ENCODE measurements around the gene APBB3. TPM values are rescaled to one million over a fixed set of nuclear protein-coding genes. Genes with fewer than 3 reads are reported as not detected.

APBB3 gene
- polyA plus RNA-seq, 1 donor from 2014 or later, result 131 TPM

DNA sequence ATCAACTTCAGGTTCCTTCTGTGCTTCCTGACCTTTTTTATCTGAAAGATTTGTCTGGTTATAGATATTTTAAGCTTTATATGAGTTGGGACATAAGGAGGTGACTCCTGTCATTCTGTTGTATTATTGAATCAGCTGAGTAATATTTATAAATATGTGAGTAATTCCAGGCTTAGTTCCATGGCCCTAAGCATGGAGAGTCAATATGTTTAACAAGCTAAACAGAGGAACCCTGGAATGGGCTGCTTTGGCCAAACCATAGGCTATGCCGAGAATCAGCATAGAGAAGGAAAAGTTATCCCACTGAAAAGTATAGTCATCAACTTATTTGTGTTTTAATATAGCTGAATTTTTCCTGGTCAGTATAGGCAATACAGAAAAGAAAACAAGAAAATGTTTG, 24.2 kb downstream of the APBB3 start:
- Histone ChIP-seq H3K4me2 (ENCODE audit: low read length) (no peak overlapping the region), H4K20me1 (ENCODE audit: insufficient read depth) (no peaks in the 10 kb centered on the region), H3K9ac (ENCODE audit: low read length) (no peak overlapping the region), H3K9me2 (ENCODE audit: insufficient read depth, low read length) (no peaks in the 10 kb centered on the region), H2AFZ (ENCODE audit: low read depth, low read length) (no peak overlapping the region), H3F3A (ENCODE audit: insufficient read depth, low read length, poor library complexity, severe bottlenecking) (no peaks in the 10 kb centered on the region), H3K27ac (ENCODE audit: low read length) (no peak overlapping the region), H3K4me3 (ENCODE audit: low read length) (no peak overlapping the region), H3K9me3 (ENCODE audit: low read length) (no peaks in the 10 kb centered on the region), H3K36me3 (ENCODE audit: insufficient read depth, low read length) (peaks cover 12% of the 10 kb centered on the region), H3K79me2 (replicated peaks; ENCODE audit: insufficient read depth, low read length) (no peaks in the 10 kb centered on the region), H3K27me3 (ENCODE audit: insufficient read depth, low read depth, low read length) (no peaks in the 10 kb centered on the region)
- no peak for TF ChIP-seq CTCF (IDR thresholded peaks at IDR 0.05; ENCODE audit: poor library complexity, severe bottlenecking)
- TF ChIP-seq POLR2AphosphoS5 (IDR thresholded peaks at IDR 0.05), result no peak
- no peak for TF ChIP-seq RAD21 (conservative IDR thresholded peaks at IDR 0.05)
- TF ChIP-seq EP300 (conservative IDR thresholded peaks at IDR 0.05; ENCODE audit: poor library complexity, severe bottlenecking), result no peak
- TF ChIP-seq, protein P1, sequence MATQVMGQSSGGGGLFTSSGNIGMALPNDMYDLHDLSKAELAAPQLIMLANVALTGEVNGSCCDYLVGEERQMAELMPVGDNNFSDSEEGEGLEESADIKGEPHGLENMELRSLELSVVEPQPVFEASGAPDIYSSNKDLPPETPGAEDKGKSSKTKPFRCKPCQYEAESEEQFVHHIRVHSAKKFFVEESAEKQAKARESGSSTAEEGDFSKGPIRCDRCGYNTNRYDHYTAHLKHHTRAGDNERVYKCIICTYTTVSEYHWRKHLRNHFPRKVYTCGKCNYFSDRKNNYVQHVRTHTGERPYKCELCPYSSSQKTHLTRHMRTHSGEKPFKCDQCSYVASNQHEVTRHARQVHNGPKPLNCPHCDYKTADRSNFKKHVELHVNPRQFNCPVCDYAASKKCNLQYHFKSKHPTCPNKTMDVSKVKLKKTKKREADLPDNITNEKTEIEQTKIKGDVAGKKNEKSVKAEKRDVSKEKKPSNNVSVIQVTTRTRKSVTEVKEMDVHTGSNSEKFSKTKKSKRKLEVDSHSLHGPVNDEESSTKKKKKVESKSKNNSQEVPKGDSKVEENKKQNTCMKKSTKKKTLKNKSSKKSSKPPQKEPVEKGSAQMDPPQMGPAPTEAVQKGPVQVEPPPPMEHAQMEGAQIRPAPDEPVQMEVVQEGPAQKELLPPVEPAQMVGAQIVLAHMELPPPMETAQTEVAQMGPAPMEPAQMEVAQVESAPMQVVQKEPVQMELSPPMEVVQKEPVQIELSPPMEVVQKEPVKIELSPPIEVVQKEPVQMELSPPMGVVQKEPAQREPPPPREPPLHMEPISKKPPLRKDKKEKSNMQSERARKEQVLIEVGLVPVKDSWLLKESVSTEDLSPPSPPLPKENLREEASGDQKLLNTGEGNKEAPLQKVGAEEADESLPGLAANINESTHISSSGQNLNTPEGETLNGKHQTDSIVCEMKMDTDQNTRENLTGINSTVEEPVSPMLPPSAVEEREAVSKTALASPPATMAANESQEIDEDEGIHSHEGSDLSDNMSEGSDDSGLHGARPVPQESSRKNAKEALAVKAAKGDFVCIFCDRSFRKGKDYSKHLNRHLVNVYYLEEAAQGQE (IDR thresholded peaks at IDR 0.05; ENCODE audit: borderline replicate concordance), result no peak
- no peak for TF ChIP-seq SMC3 (conservative IDR thresholded peaks at IDR 0.05; ENCODE audit: poor library complexity)
- no peak for TF ChIP-seq TAF1 (IDR thresholded peaks at IDR 0.05; ENCODE audit: low read depth)

- Histone ChIP-seq H3K9me2 (ENCODE audit: insufficient read depth, low read length) (no peaks in the 10 kb centered on the region), H2AFZ (ENCODE audit: low read depth, low read length) (no peak overlapping the region), H3K4me3 (ENCODE audit: low read length) (no peak overlapping the region), H3K27me3 (ENCODE audit: insufficient read depth, low read depth, low read length) (no peaks in the 10 kb centered on the region), H4K20me1 (ENCODE audit: insufficient read depth) (no peaks in the 10 kb centered on the region), H3K4me2 (ENCODE audit: low read length) (no peak overlapping the region), H3K9me3 (ENCODE audit: low read length) (no peaks in the 10 kb centered on the region), H3K36me3 (ENCODE audit: insufficient read depth, low read length) (no peaks in the 10 kb centered on the region), H3K79me2 (replicated peaks; ENCODE audit: insufficient read depth, low read length) (no peaks in the 10 kb centered on the region), H3K27ac (ENCODE audit: low read length) (no peak overlapping the region), H3F3A (ENCODE audit: insufficient read depth, low read length, poor library complexity, severe bottlenecking) (no peaks in the 10 kb centered on the region), H3K9ac (ENCODE audit: low read length) (no peak overlapping the region)
- no peak for TF ChIP-seq EP300 (conservative IDR thresholded peaks at IDR 0.05; ENCODE audit: poor library complexity, severe bottlenecking)
- TF ChIP-seq, protein P1 (IDR thresholded peaks at IDR 0.05; ENCODE audit: borderline replicate concordance), result no peak
- TF ChIP-seq CTCF (IDR thresholded peaks at IDR 0.05; ENCODE audit: poor library complexity, severe bottlenecking), result no peak
- no peak for TF ChIP-seq SMC3 (conservative IDR thresholded peaks at IDR 0.05; ENCODE audit: poor library complexity)
- no peak for TF ChIP-seq EZH2 (IDR thresholded peaks at IDR 0.05; ENCODE audit: borderline replicate concordance, insufficient read depth, low read length, poor library complexity, severe bottlenecking)
- TF ChIP-seq MXI1 (conservative IDR thresholded peaks at IDR 0.05; ENCODE audit: poor library complexity, severe bottlenecking), result no peak
- TF ChIP-seq RAD21 (conservative IDR thresholded peaks at IDR 0.05), result no peak
- TF ChIP-seq TAF1 (IDR thresholded peaks at IDR 0.05; ENCODE audit: low read depth), result no peak
- TF ChIP-seq POLR2AphosphoS5 (IDR thresholded peaks at IDR 0.05), result no peak
Measured at GRCh38 chr5:140524003-140524402, 40.4 kb downstream of the APBB3 start.

Measured in neural cell (in vitro differentiated cells).